K562 (cell line): ENCODE data around the gene TLCD5. TPM values are rescaled to one million over a fixed set of nuclear protein-coding genes. Genes with fewer than 3 reads are reported as not detected.

Experiments
- AFF1 ChIP-seq, 2 experiments: fragments of 450-650 bp; IDR thresholded peaks; 2 replicates each; pipeline ENCODE4 v1.6.1; 2018; ENCODE audit warnings: mild to moderate bottlenecking in 2 of 2, low read depth in 1 of 2; ENCODE audit not compliant: partially characterized antibody in 2 of 2
- CHCHD3 ChIP-seq: fragments of 250-450 bp; sonication (Bioruptor Pico); IDR thresholded peaks from 2 replicates; pipeline ENCODE4 v2.1.2; 2022; ENCODE audit warnings: mild to moderate bottlenecking
- DPF2 ChIP-seq: fragments of 450-650 bp; IDR thresholded peaks from 2 replicates; pipeline ENCODE4 v1.6.1; 2016
- FOSL1 ChIP-seq: fragments of 200-800 bp; sonication (Bioruptor generic); conservative IDR thresholded peaks from 2 replicates; pipeline ENCODE4 v1.6.1; 2016; ENCODE audit warnings: missing genetic modification characterization, missing compliant biosample characterization
- FOXK1 ChIP-seq: sonication (generic); formaldehyde crosslinking; IDR thresholded peaks from 2 replicates; pipeline ENCODE4 v1.8.0; 2022; ENCODE audit warnings: missing genetic modification reagents, mild to moderate bottlenecking, borderline replicate concordance
- HMGXB4 ChIP-seq: sonication (generic); formaldehyde crosslinking; IDR thresholded peaks from 2 replicates; pipeline ENCODE4 v1.8.1; 2023; ENCODE audit warnings: mild to moderate bottlenecking, missing genetic modification reagents
- JUND ChIP-seq, 2 experiments: IDR thresholded peaks; 2 replicates in 1 of 2; 3 replicates in 1 of 2; pipeline ENCODE4 v1.6.1; 2011; ENCODE audit warnings: borderline replicate concordance in 2 of 2, low read depth in 2 of 2, low read length in 2 of 2, improper control_type of control experiment in 1 of 2, missing biosample characterization in 1 of 2, missing genetic modification characterization in 1 of 2, missing genetic modification reagents in 1 of 2
- KDM1A ChIP-seq, 2 experiments: fragments of 450-650 bp; IDR thresholded peaks; 2 replicates each; pipeline ENCODE4 v1.6.1; 2016; ENCODE audit warnings: mild to moderate bottlenecking in 2 of 2
- SMARCA4 ChIP-seq: fragments of 450-650 bp; IDR thresholded peaks from 2 replicates; pipeline ENCODE4 v1.6.1; 2016
- polyA plus RNA-seq, 8 experiments: library from polyadenylated mRNA; depleted of rRNA in 4 of 8; stranded (reverse) in 5 of 8; unstranded in 3 of 8; fragments of >200 nt; fragmentation: Nextera tagmentation in 2 of 8; fragmentation: Illumina TruSeq in 1 of 8; extraction: Ambion mirVana in 2 of 8; extraction: Trizol in 1 of 8; gene quantifications; 2 replicates each; pipeline versions ENCODE4 v1.2.1 to v1.2.3, GENCODE V29; 2011 to 2014; ENCODE audit warnings: inconsistent platforms in 1 of 8, missing spikeins in 1 of 8
- total RNA-seq, 7 experiments: library from RNA; depleted of rRNA in 6 of 7; stranded (reverse); fragments of >200 nt in 6 of 7; fragmentation: Illumina TruSeq in 2 of 7; extraction: Trizol in 2 of 7; gene quantifications; 2 replicates each; pipeline versions ENCODE4 v1.2.1 to v1.2.3, GENCODE V29; 2011 to 2021; ENCODE audit warnings: low replicate concordance in 1 of 7
- TF ChIP-seq, protein P1 (sequence below): fragments of 450-650 bp; IDR thresholded peaks from 2 replicates; pipeline ENCODE4 v1.6.1; 2017; ENCODE audit warnings: mild to moderate bottlenecking, moderate library complexity
- TF ChIP-seq, protein P2 (sequence below): sonication (generic); formaldehyde crosslinking; IDR thresholded peaks from 2 replicates; pipeline ENCODE4 v1.8.0; 2023; ENCODE audit warnings: missing genetic modification reagents, mild to moderate bottlenecking, borderline replicate concordance

The TLCD5 gene
- total and polyA plus RNA-seq, 9 of the 15 experiments (the other 6 are each of a cell fraction or from before 2014, with no cell fraction given): 0.94 to 5.1 (median 1.6) TPM

DNA sequence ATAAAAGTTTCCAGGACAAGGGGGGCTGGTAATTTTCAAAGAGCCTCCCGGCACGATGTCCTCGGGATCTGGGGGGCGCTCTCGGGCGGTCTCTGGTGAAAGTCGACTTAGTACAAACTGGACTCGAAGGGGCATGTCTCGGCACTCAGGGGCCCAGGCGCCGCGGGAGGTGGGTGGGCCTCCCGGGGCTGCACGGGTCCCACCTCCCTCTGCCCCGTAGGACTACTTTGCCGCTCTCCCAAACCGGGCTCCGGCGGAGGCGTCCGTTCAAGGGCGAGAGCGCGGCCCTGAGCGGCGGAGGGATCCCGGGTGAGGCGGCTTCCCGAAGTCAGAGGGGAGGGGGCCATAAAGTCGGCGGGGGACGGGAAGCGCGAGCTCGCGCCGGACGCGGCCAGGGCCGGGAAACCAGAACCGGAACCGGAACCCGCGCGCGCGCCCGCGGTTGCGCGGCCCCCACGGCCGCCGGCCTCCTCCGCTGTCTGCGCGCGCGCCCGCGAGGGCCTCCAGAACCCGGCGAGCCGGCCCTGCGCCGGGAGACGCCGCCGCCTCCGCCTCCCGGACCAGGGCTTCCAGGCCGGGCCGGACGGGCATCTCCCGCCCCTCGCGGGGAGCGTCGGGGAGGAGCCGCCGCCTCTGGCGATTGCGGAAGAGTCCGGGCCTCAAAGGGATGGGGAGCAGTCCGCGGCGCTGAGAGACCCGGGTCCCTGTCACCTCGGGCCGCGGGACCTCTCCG is 11.0 kb downstream of the TLCD5 start, which contains the start of gene ARHGEF12 (continued):
- TF ChIP-seq, protein P1, sequence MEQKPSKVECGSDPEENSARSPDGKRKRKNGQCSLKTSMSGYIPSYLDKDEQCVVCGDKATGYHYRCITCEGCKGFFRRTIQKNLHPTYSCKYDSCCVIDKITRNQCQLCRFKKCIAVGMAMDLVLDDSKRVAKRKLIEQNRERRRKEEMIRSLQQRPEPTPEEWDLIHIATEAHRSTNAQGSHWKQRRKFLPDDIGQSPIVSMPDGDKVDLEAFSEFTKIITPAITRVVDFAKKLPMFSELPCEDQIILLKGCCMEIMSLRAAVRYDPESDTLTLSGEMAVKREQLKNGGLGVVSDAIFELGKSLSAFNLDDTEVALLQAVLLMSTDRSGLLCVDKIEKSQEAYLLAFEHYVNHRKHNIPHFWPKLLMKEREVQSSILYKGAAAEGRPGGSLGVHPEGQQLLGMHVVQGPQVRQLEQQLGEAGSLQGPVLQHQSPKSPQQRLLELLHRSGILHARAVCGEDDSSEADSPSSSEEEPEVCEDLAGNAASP: no peak
- TF ChIP-seq CHCHD3 (CRISPR knock-in tag) (no peak), FOSL1 (tag) (peak; percentile 38), FOXK1 (CRISPR knock-in tag) (no peak), KDM1A (IDR thresholded peaks at IDR 0.05) (peak in 1 of 2 experiments; percentile 42; a peak in 1 of 4 replicates), JUND (IDR thresholded peaks at IDR 0.05; ENCODE audit: borderline replicate concordance, low read depth, low read length) (peak; percentile 58), JUND (tag; IDR thresholded peaks at IDR 0.05; ENCODE audit: borderline replicate concordance, low read depth, low read length) (no peak; the same call in 2 of the 3 replicates), HMGXB4 (peak; percentile 78; the same call in 1 of the 2 replicates), DPF2 (no peak; the same call in 1 of the 2 replicates), SMARCA4 (peak; percentile 56; the same call in 1 of the 2 replicates), AFF1 (IDR thresholded peaks at IDR 0.05; ENCODE audit: low read depth in 1 of 2, partially characterized antibody in 2 of 2) (peak in 1 of 2 experiments; percentile 52)
- TF ChIP-seq, protein P2, sequence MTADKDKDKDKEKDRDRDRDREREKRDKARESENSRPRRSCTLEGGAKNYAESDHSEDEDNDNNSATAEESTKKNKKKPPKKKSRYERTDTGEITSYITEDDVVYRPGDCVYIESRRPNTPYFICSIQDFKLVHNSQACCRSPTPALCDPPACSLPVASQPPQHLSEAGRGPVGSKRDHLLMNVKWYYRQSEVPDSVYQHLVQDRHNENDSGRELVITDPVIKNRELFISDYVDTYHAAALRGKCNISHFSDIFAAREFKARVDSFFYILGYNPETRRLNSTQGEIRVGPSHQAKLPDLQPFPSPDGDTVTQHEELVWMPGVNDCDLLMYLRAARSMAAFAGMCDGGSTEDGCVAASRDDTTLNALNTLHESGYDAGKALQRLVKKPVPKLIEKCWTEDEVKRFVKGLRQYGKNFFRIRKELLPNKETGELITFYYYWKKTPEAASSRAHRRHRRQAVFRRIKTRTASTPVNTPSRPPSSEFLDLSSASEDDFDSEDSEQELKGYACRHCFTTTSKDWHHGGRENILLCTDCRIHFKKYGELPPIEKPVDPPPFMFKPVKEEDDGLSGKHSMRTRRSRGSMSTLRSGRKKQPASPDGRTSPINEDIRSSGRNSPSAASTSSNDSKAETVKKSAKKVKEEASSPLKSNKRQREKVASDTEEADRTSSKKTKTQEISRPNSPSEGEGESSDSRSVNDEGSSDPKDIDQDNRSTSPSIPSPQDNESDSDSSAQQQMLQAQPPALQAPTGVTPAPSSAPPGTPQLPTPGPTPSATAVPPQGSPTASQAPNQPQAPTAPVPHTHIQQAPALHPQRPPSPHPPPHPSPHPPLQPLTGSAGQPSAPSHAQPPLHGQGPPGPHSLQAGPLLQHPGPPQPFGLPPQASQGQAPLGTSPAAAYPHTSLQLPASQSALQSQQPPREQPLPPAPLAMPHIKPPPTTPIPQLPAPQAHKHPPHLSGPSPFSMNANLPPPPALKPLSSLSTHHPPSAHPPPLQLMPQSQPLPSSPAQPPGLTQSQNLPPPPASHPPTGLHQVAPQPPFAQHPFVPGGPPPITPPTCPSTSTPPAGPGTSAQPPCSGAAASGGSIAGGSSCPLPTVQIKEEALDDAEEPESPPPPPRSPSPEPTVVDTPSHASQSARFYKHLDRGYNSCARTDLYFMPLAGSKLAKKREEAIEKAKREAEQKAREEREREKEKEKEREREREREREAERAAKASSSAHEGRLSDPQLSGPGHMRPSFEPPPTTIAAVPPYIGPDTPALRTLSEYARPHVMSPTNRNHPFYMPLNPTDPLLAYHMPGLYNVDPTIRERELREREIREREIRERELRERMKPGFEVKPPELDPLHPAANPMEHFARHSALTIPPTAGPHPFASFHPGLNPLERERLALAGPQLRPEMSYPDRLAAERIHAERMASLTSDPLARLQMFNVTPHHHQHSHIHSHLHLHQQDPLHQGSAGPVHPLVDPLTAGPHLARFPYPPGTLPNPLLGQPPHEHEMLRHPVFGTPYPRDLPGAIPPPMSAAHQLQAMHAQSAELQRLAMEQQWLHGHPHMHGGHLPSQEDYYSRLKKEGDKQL (CRISPR knock-in tag): no peak
